K562 (cell line): Measurements from ENCODE around the gene NPY5R. TPM values are rescaled to one million over a fixed set of nuclear protein-coding genes. Genes with fewer than 3 reads are reported as not detected.

ENCODE experiments used
- ATAC-seq: fragments of 200-7000 bp; cut with Tn5 transposase; 3 replicates; pipeline ENCODE4 v1.9.1; 2020; ENCODE audit warnings: moderate library complexity
- BruUV-seq: library from RNA; stranded (reverse); fragments of 400-500 nt; replicated peaks from 2 replicates; lab custom pipeline; 2021; lab: Mats Ljungman, UMichigan
- CTCF ChIA-PET: fragments of 300-600 bp; formaldehyde crosslinking; extraction: SDS; loops from one replicate; lab custom pipeline; 2021; ENCODE audit warnings: low intra/inter-chr PET ratio; lab: Yijun Ruan, JAX
- POLR2A ChIA-PET: fragments of 300-600, 350-650 bp; sonication (Branson Sonifier 250); formaldehyde crosslinking; extraction: SDS; loops from one replicate; lab custom pipeline; 2021; ENCODE audit warnings: antibody characterized with exemption, inconsistent platforms; lab: Yijun Ruan, JAX
- DNase-seq, 4 experiments: peaks; one replicate each; pipeline versions ENCODE4 v3.0.0 to v3.0.0-alpha.2; 2011 to 2018; ENCODE audit warnings: low spot score in 3 of 4, mixed read lengths in 3 of 4; ENCODE audit errors: extremely low read depth in 1 of 4
- FAIRE-seq: peaks from 2 replicates; lab custom pipeline; 2011; peaks lifted over from hg19 to GRCh38; lab: Jason Lieb, UNC
- H2AFZ ChIP-seq: 2 replicates; pipeline ENCODE4 v1.6.0; 2011; ENCODE audit warnings: low read depth, low read length, control low read depth, inconsistent platforms
- H3K27ac ChIP-seq: fragments of 200-600 bp; 3 replicates; pipeline ENCODE4 v1.8.0; 2011; ENCODE audit warnings: low read depth, mild to moderate bottlenecking, control low read depth, inconsistent platforms, low read length, moderate library complexity, mixed read lengths; ENCODE audit errors: extremely low read depth
- H3K27me3 ChIP-seq, 2 experiments: fragments of 300-600 bp in 1 of 2; 2 replicates in 1 of 2; 3 replicates in 1 of 2; pipeline versions ENCODE4 v1.6.0 to v1.8.0; 2011; ENCODE audit warnings: inconsistent platforms in 2 of 2, low read length in 2 of 2, mild to moderate bottlenecking in 1 of 2, mixed read lengths in 1 of 2, moderate library complexity in 1 of 2; ENCODE audit not compliant: control insufficient read depth in 2 of 2, insufficient read depth in 2 of 2
- H3K36me3 ChIP-seq: fragments of 300-600 bp; 3 replicates; pipeline ENCODE4 v1.8.0; 2011; ENCODE audit warnings: mild to moderate bottlenecking, low read length, inconsistent platforms; ENCODE audit not compliant: control insufficient read depth, insufficient read depth
- H3K4me1 ChIP-seq, 2 experiments: fragments of 200-600 bp in 1 of 2; replicated peaks in 1 of 2; 2 replicates in 1 of 2; 3 replicates in 1 of 2; pipeline versions ENCODE4 v1.5.1 to v1.8.0; 2011; ENCODE audit warnings: inconsistent platforms in 2 of 2, low read length in 2 of 2, mild to moderate bottlenecking in 1 of 2, mixed read lengths in 1 of 2, moderate library complexity in 1 of 2; ENCODE audit not compliant: control insufficient read depth in 2 of 2, insufficient read depth in 2 of 2
- H3K4me2 ChIP-seq: 2 replicates; pipeline ENCODE4 v1.6.1; 2011; ENCODE audit warnings: low read length, control low read depth, inconsistent platforms, mixed read lengths; ENCODE audit not compliant: insufficient read depth
- H3K4me3 ChIP-seq: fragments of 200-600 bp; sonication (generic), shearing (Covaris generic); 2 replicates; pipeline ENCODE4 v1.5.1; 2016; ENCODE audit warnings: control low read depth, inconsistent platforms
- H3K79me2 ChIP-seq: fragments of 200-600 bp; 3 replicates; pipeline ENCODE4 v1.8.0; 2011; ENCODE audit warnings: low read length, inconsistent platforms; ENCODE audit not compliant: control insufficient read depth, insufficient read depth
- H3K9ac ChIP-seq, 2 experiments: 2 replicates each; pipeline versions ENCODE4 v1.6.0 to v1.6.1; 2011; ENCODE audit warnings: low read depth in 2 of 2, low read length in 2 of 2, control low read depth in 1 of 2, inconsistent platforms in 1 of 2, mild to moderate bottlenecking in 1 of 2, mixed read lengths in 1 of 2; ENCODE audit not compliant: insufficient read depth in 1 of 2
- H3K9me1 ChIP-seq: one replicate; pipeline ENCODE4 v1.6.0; 2011; ENCODE audit warnings: inconsistent platforms, mild to moderate bottlenecking, low read length, moderate library complexity; ENCODE audit not compliant: control insufficient read depth, insufficient read depth
- H3K9me3 ChIP-seq: replicated peaks from 2 replicates; pipeline ENCODE4 v1.5.1; 2011; ENCODE audit warnings: low read depth, low read length, inconsistent platforms; ENCODE audit not compliant: control insufficient read depth, insufficient read depth
- H4K20me1 ChIP-seq: replicated peaks from 2 replicates; pipeline ENCODE4 v1.6.1; 2011; ENCODE audit warnings: low read length, inconsistent platforms, mixed read lengths; ENCODE audit not compliant: control insufficient read depth, insufficient read depth
- CBFA2T2 ChIP-seq: fragments of 450-650 bp; conservative IDR thresholded peaks from 2 replicates; pipeline ENCODE4 v1.6.1; 2017; ENCODE audit warnings: mild to moderate bottlenecking
- CCNT2 ChIP-seq: IDR thresholded peaks from 2 replicates; pipeline ENCODE4 v1.6.1; 2011; ENCODE audit warnings: borderline replicate concordance, low read depth, mild to moderate bottlenecking, moderate library complexity, mixed read lengths, low read length; ENCODE audit not compliant: insufficient read length; ENCODE audit errors: extremely low read depth
- HMGN3 ChIP-seq: IDR thresholded peaks from 2 replicates; pipeline ENCODE4 v1.6.1; 2011; ENCODE audit warnings: borderline replicate concordance, low read depth, mild to moderate bottlenecking, mixed read lengths, low read length; ENCODE audit not compliant: insufficient read length; ENCODE audit errors: extremely low read depth
- ILF3 ChIP-seq: fragments of 450-650 bp; IDR thresholded peaks from 2 replicates; pipeline ENCODE4 v1.6.1; 2018; ENCODE audit warnings: antibody characterized with exemption, mild to moderate bottlenecking, moderate library complexity, borderline replicate concordance
- MLX ChIP-seq, 2 experiments: fragments of 450-650 bp in 1 of 2; sonication (generic) in 1 of 2; formaldehyde crosslinking; conservative IDR thresholded peaks; 2 replicates each; pipeline versions ENCODE4 v1.4.0 to v1.8.1; 2020 to 2022; ENCODE audit warnings: mild to moderate bottlenecking in 1 of 2, missing genetic modification reagents in 1 of 2
- NR2F6 ChIP-seq: fragments of 450-650 bp; formaldehyde crosslinking; IDR thresholded peaks from 2 replicates; pipeline ENCODE4 v1.4.0; 2020; ENCODE audit warnings: mild to moderate bottlenecking
- RB1 ChIP-seq: fragments of 450-650 bp; IDR thresholded peaks from 2 replicates; pipeline ENCODE4 v1.6.1; 2017; ENCODE audit warnings: low read depth, mild to moderate bottlenecking
- RFX7 ChIP-seq: fragments of 250-450 bp; sonication (Bioruptor Pico); IDR thresholded peaks from 2 replicates; pipeline ENCODE4 v1.5.1; 2021; ENCODE audit warnings: mild to moderate bottlenecking
- SFPQ ChIP-seq: fragments of 200-400 bp; formaldehyde crosslinking; IDR thresholded peaks from 2 replicates; pipeline ENCODE4 v1.6.1; 2017; ENCODE audit warnings: mild to moderate bottlenecking, low read depth, low read length, moderate library complexity
- ZFPM2 ChIP-seq: fragments of 250-450 bp; sonication (Bioruptor Pico); IDR thresholded peaks from 2 replicates; pipeline ENCODE4 v1.5.1; 2022; ENCODE audit warnings: mild to moderate bottlenecking
- ZKSCAN3 ChIP-seq: fragments of 250-450 bp; sonication (Bioruptor Pico); IDR thresholded peaks from 2 replicates; pipeline ENCODE4 v1.4.0; 2020
- ZNF431 ChIP-seq: sonication (generic); formaldehyde crosslinking; IDR thresholded peaks from 2 replicates; pipeline ENCODE4 v1.8.0; 2022; ENCODE audit warnings: mild to moderate bottlenecking, missing genetic modification reagents
- ZNF699 ChIP-seq: fragments of 250-450 bp; sonication (Bioruptor Pico); IDR thresholded peaks from 2 replicates; pipeline ENCODE4 v1.8.0; 2021; ENCODE audit warnings: mild to moderate bottlenecking, moderate library complexity; ENCODE audit not compliant: insufficient replicate concordance
- ZNF766 ChIP-seq: fragments of 200-800 bp; sonication (Bioruptor generic); conservative IDR thresholded peaks from 2 replicates; pipeline ENCODE4 v1.6.1; 2016; ENCODE audit warnings: missing genetic modification characterization, missing compliant biosample characterization
- WGBS: fragments of 100-300 bp; shearing (Covaris generic); methylation state at CpG from one replicate; pipeline ENCODE4 v1.1.6; 2016; ENCODE audit warnings: low coverage, mixed read lengths; ENCODE audit not compliant: insufficient coverage; ENCODE audit errors: missing lambda C conversion rate; 5-methylcytosine and 5-hydroxymethylcytosine counted together
- in situ Hi-C: fragments of 300-500 bp; cut with MboI; formaldehyde crosslinking; loops from 4 replicates; pipeline ENCODE4 v1.15.0; 2018; ENCODE audit warnings: inconsistent platforms, mixed read lengths
- intact Hi-C: fragments of 100-400 bp; cut with micrococcal nuclease; formaldehyde crosslinking; loops from 2 replicates; pipeline ENCODE4 v1.14.2; 2022
- polyA plus RNA-seq, 8 experiments: library from polyadenylated mRNA; depleted of rRNA in 4 of 8; stranded (reverse) in 5 of 8; unstranded in 3 of 8; fragments of >200 nt; fragmentation: Nextera tagmentation in 2 of 8; fragmentation: Illumina TruSeq in 1 of 8; extraction: Ambion mirVana in 2 of 8; extraction: Trizol in 1 of 8; gene quantifications; 2 replicates each; pipeline versions ENCODE4 v1.2.1 to v1.2.3, GENCODE V29; 2011 to 2014; ENCODE audit warnings: inconsistent platforms in 1 of 8, missing spikeins in 1 of 8
- total RNA-seq, 7 experiments: library from RNA; depleted of rRNA in 6 of 7; stranded (reverse); fragments of >200 nt in 6 of 7; fragmentation: Illumina TruSeq in 2 of 7; extraction: Trizol in 2 of 7; gene quantifications; 2 replicates each; pipeline versions ENCODE4 v1.2.1 to v1.2.3, GENCODE V29; 2011 to 2021; ENCODE audit warnings: low replicate concordance in 1 of 7
- TF ChIP-seq, protein P1 (sequence below), 3 experiments: fragments of 200-800 bp in 1 of 3; sonication (Bioruptor generic) in 1 of 3; sonication (generic) in 1 of 3; formaldehyde crosslinking in 1 of 3; IDR thresholded peaks; 2 replicates each; pipeline versions ENCODE4 v1.6.1 to v1.8.0; 2016 to 2022; ENCODE audit warnings: mild to moderate bottlenecking in 2 of 3, missing compliant biosample characterization in 2 of 3, missing genetic modification characterization in 2 of 3, missing genetic modification reagents in 1 of 3

The NPY5R gene
- total and polyA plus RNA-seq, 9 of the 15 experiments (the other 6 are each of a cell fraction or from before 2014, with no cell fraction given) = not detected

GRCh38 chr4:163332526-163333406, 10.9 kb upstream of the NPY5R start, which contains the start of gene NPY1R:
TSS of gene NPY1R (minus strand) at chr4:163332596. CDS start at chr4:163326554, 6,042 bp downstream.
- Histone ChIP-seq H3K9me1 (no peaks in the 10 kb centered on the region), H3K79me2 (no peaks in the 10 kb centered on the region), H3K27ac (no peak within 1 kb of the TSS), H3K9me3 (no peaks in the 10 kb centered on the region), H3K27me3 (peaks cover 0 to 15% of the 10 kb centered on the region in 2 experiments; a peak in 1 of 5 replicates), H2AFZ (peak within 1 kb of the TSS; percentile 86), H4K20me1 (no peaks in the 10 kb centered on the region), H3K36me3 (no peaks in the 10 kb centered on the region), H3K4me2 (peak within 1 kb of the TSS; percentile 68), H3K9ac (peak within 1 kb of the TSS in 1 of 2 experiments; percentile 49; a peak in 1 of 4 replicates), H3K4me3 (peak within 1 kb of the TSS; percentile 16), H3K4me1 (peaks cover 0 to 8% of the 10 kb centered on the region in 2 experiments; a peak in 4 of 5 replicates)
- BruUV-seq = no TSS peak
- POLR2A ChIA-PET = interaction anchor here (1.0 kb wide), 1 partner anchor 11 kb away, joined by 3 read pairs; no protein-coding TSS in a partner anchor
- CTCF ChIA-PET = interaction anchor here (0.7 kb wide), 1 partner anchor 285 kb away, joined by 3 read pairs; no protein-coding TSS in a partner anchor
- DNase-seq = peak; percentile 46 to 76 (median 60)
- in situ Hi-C loops (loop anchor here (10.0 kb wide), 2 partner anchors 138 to 228 kb away; no protein-coding TSS in a partner anchor), intact Hi-C loops (loop anchor here (1.0 to 5.0 kb wide), 5 partner anchors 137 to 835 kb away; no protein-coding TSS in a partner anchor)
- peak; percentile 98 for ATAC-seq
- FAIRE-seq = peak; percentile 80
- WGBS = 9% methylated on average over 35 of the region's 36 CpGs
- TF ChIP-seq SFPQ = no peak
- no peak for TF ChIP-seq CCNT2
- no peak for TF ChIP-seq NR2F6 (CRISPR knock-in tag)
- no peak for TF ChIP-seq ZKSCAN3 (CRISPR knock-in tag)
- 0 out of 2 replicates have a peak, but pooled peaks have one; percentile 46 for TF ChIP-seq RB1
- no peak for TF ChIP-seq ZFPM2 (CRISPR knock-in tag)
- TF ChIP-seq ZNF431 (CRISPR knock-in tag) = no peak
- TF ChIP-seq, protein P1, sequence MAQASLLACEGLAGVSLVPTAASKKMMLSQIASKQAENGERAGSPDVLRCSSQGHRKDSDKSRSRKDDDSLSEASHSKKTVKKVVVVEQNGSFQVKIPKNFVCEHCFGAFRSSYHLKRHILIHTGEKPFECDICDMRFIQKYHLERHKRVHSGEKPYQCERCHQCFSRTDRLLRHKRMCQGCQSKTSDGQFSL (CRISPR knock-in tag; IDR thresholded peaks at IDR 0.05) = no peak
- TF ChIP-seq, protein P1 (tag; IDR thresholded peaks at IDR 0.05) = no peak
- no peak for TF ChIP-seq ILF3
- no peak for TF ChIP-seq ZNF699 (CRISPR knock-in tag)
- TF ChIP-seq ZNF766 = no peak
- no peak for TF ChIP-seq RFX7 (CRISPR knock-in tag)
- no peak for TF ChIP-seq HMGN3
- TF ChIP-seq MLX (CRISPR knock-in tag; conservative IDR thresholded peaks at IDR 0.05) = no peak
- peak; percentile 65 for TF ChIP-seq CBFA2T2
